Activated CD4-positive, alpha-beta T cell treated with anti-CD3 and anti-CD28 coated beads, Interleukin-2, amount 50 U/mL, for 24 hours (primary cell): ENCODE measurements around the gene MCM9.

Experiments
- DNase-seq, 2 donors: peaks; one replicate each; pipeline ENCODE4 v3.0.0-alpha.2; 2020; ENCODE audit warnings: low read depth in 1 of 2, low spot score in 1 of 2

MCM9 gene

DNA sequence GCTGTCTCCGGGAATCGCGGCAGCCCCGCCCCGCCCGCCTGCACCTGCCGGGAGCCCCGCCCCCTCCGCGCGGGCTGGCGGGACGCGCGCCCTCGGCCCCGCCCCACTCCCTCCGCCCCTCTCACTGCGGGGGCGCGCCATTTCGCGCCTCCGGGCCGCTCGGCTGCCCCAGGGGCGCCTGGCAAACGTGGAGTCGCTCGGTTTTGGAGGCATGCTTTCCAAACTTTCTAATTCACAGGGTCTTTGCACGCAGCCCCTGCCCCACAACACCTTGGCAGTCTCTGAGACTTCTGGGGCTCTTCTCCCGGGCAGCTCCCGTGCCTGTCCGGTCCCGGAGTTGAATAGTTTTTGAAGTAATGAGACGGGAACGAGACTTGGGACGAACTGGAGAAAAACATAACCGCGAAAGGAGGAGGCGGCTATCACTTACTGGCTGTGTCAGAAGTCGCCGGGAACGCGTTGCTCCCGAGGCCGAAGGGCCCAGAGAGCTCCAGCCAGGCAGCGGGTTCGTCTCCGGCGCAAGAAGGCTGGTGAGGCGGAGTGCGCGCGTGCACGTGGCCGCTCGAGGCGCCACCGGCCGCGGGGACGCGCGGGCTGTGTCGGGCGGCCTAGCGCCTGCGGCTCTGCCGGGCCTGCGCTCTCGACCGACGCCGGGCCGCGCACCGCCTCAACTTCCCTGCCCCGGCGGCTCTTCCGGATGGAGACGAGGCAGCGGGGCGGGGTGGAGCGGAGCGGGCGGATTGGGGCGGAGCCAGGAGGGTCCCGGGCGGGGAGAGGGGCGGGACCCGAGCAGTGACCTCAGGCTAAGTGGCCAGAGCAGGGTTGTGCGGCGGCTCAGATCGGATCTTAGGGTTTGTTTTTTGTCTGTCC is at the start of gene MCM9:
MCM9 (minus strand) TSS at position 699 of the 870 bp plus-strand sequence. CDS start 3,436 bp downstream, outside the sequence.
- peak; percentile 73 to 76 for DNase-seq

DNA sequence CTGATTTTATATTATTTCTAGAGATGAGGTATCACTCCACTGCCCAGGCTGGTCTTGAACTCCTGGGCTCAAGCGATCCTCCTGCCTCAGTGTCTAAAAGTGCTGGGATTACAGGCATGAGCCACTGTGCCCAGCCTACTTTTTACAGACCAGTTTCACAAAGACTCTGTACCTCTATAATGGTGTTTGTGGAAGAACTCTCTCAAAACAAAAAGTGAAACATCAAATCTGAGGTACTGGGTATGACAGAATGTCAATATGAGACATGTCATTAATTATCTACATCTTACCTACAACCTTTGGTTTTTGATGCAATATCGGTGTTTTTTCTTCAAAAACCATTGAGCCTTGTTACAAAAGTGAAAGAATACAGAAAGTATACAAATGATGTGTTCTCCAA is 49.4 kb upstream of the MCM9 start:
- DNase-seq: no peak

DNA sequence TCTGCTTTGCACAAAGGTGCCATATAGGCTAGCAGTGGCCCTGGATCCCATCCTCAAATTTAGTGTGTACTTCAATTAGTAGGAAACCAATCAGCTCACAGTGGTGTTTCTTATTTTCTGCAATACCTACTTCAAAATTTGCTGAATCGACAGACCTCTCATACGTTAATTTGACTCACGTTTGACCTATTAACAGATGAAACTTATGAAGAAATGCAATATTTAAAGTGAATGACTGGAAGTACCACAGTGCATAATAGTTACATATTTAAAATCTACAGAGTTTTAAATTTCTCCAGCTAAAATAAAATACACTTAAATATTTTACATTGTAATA is 47.6 kb upstream of the MCM9 start:
- no peak for DNase-seq

GRCh38 chr6:118981884-118982574 is 47.1 kb upstream of the MCM9 start:
- no peak for DNase-seq

DNA sequence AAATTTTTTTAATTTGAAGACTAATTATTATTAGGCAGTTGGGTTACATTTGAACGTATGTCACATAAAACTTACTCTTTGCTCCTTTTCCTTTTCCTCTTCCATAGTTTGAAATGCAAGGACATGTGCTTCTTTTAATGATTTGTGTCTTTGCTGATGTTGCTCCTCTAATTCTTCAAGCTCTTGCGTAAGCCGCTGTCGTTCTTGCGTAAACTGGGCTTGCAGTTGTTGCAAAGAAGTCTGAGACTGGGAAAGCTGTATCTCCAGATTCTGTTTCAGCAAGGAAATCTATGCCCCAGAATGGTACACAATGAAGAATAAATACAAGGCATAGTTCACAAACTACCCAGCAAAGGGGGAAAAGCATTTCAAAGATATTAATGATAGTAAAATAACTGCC is 45.1 kb upstream of the MCM9 start:
- DNase-seq: no peak

DNA sequence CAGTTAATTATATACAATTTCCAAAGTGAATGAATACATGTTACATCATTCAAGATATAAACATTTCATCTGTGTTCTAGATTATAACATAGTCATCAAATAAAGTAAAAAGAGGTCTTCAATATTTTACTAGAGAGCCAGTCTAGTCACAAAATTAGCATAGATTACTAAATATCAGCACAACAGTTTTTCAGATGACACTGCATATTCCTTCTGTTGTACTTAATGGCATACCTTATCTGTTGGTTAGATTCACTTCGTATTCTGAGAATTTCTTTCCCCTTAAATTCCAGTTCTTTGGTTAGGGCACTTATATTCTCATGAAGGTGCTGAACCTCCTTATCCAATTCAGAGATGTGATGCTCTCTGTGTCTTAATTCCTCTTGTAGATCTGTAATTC is 39.8 kb upstream of the MCM9 start:
- DNase-seq: no peak

DNA sequence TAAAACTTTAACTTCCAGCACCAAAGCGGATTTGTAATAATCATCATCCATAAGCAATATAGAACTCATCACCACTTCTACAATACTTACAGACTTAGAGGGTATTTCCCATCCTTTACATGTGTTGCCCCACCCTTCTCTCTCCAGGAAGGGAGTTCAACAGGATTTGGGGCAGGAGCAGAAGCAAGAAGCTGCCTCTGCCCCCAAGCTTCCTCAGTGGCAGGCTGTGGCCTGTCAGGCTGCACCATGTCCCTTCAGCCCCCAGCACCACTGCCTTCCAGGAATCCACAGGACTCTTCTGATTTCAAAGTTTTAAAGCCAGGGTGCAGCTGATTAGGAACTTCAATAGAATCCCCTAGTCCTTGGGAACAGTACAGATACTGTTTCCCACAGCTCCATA is 36.7 kb upstream of the MCM9 start:
- no peak for DNase-seq

DNA sequence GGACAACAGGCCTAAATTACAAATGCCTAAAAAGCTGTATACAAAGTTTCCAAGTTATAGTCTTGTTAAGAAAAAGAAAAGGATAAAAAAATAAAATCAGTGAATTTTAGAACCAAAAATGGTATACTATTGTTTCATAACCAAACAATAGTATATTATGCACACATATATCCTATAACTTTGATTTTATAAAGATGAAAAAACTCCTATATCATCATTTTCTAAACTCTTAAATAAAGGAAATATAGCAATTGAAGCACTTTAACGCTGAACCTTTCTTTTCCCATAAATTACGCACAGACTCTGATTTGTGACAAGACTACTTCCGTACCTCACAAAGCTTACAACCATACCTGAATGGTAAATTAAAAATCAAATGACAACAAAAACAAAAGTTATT is 35.9 kb upstream of the MCM9 start:
- no peak for DNase-seq

- DNase-seq: no peak
Measured at GRCh38 chr6:118968416-118968815, 33.5 kb upstream of the MCM9 start.

DNA sequence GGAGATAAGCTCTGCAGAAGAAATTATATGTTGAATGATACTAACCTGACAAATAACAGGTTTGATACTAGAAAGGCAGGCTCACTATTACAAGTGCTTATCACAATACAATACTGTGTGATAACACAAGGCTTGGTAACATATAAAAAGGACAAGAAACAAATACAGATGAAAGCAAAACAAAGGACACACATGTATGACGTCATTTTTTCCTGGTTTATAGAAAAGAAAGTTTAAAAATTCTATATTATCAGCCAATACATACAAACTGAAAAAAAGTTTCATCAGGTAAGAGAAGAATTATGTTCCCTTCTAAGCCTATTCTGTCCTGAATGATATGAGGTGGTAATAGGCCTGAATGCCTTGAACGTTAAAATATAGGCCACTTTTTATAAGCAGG is 32.3 kb upstream of the MCM9 start:
- DNase-seq: no peak

DNA sequence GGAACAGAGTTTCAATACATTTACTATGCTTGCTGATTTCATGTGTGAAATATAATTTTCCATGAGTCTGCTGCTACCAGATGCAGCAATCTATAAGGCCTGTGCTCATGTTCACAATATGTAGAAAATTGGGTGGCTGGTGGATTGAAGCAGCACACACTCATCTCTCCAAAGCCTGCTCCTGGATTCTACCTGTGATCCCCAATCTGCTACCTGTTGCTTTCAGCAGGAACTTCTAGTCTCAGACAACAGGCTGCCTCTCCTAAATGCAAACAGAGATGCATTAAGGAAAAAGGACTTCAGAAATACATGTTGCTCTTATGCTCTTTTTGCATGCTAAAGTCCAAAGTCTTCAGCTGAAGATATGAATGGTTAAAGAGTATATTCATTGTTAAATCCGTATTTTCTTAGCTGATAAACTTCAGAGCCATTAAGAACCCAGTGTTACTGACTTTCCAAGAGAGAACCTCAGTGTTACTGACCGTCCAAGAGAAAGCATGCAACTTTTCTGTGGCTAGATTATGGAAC is 30.9 kb upstream of the MCM9 start:
- no peak for DNase-seq

GRCh38 chr6:118965371-118965770 is 30.4 kb upstream of the MCM9 start:
- no peak for DNase-seq

GRCh38 chr6:118963003-118963402 is 28.0 kb upstream of the MCM9 start:
- no peak for DNase-seq

DNA sequence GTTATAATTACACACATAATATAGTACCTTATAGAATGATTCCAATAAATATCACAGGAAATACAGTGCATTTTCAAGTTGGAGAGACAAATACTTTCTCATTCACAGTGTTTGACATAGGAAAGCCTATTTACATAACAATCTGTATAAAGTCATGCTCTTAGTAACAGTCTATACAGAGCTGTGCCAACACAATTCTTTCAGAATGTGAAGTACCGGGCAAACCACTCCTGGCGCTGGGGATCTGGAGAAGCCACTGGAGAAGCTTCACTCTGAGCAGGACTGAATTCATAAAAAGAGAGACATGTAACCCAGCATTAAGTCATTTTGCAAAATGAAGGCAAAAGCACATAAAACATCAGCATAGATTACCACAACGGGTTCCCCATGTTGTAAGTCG is 24.9 kb upstream of the MCM9 start:
- no peak for DNase-seq

GRCh38 chr6:118953391-118953790 is 18.4 kb upstream of the MCM9 start:
- DNase-seq: no peak

- no peak for DNase-seq
Measured at GRCh38 chr6:118952683-118953082, 17.7 kb upstream of the MCM9 start.

- no peak for DNase-seq
Measured at GRCh38 chr6:118945217-118945616, 10.3 kb upstream of the MCM9 start.

DNA sequence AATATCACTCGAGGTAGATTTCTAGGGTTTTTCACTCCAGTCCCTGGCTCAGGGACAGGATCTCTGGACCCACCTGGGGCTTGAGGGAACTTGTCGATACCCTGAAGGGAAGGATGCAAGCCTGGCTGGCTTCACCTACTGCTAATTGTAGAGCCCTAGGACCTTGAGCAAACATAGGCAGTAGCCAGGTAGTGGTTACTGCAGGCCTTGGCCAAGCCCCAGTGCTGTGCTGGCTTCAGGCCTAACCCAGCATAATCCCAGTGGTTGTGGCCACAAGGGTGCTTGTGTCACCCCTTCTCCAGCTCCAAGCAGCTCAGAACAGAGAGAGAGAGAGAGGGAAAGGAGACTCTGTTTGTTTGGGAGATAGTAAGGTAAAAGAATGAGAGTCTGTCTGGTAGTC is 5.8 kb upstream of the MCM9 start:
- DNase-seq: no peak

DNA sequence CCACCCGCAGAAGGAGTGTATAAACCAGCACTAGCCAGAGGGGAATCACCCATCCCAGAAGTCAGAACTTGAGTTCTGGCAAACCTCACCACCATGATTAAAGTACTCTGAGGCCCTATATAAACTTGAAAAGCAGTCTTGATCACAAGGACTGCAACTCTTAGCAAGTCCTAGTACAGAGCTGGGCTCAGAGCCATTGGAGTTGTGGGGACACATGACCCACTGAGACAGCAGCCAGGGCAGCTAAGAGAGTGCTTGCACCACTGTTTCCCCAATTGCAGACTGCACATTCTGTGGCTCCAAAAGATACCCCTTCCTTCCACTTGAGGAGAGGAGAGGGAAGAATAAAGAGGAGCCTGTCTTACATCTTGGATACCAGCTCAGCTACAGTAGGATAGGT is 4.7 kb upstream of the MCM9 start:
- DNase-seq: no peak

- no peak for DNase-seq
Measured at GRCh38 chr6:118935978-118936703, 1.2 kb upstream of the MCM9 start.

DNA sequence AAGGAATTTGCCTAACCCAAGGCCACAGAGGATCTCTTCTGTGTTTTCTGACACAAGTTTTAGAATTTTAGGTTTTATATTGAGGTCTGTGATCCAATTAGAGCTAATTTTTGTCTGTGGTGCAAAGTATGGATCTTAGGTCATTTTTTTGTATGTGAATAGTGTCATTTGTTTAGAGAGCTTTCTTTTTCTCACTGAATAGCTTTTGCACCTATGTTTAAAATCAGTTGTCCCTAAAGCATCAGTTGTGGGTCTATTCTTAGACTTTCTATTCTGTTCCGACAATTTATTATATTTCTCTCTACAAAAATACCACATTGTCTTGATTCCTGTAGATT is 341 bp upstream of the MCM9 start:
- DNase-seq: no peak

DNA sequence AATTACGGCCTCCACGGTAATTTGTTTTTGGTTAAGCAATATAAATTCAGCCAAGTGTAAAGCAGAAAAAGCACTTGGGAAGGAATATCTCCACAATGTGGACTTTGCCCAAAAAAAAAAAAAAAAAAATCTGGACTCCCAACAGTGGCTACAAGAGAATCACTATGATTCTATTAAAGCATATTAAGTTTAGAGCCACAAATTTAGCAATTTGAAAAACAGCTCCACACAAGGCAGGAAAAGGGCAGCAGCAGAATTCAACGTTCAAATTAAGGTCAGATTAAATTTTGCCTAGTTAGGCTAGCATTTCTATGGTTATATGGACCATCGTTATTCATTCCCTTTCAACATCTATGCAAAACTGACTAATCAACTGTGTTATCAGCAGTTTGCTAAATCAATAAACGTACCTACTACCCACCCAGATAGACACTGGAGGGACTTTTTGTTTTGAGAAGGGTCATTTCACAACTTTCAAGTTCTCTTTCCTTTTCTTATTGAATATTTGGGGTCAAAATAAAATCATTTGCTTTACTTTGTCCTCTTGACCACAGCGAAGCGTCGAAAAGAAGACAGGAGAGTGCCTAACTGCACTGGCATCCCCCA is 1.0 kb downstream of the MCM9 start:
- DNase-seq: no peak
